SU-DHL-6 (cell line): ENCODE measurements around the gene FSCN2.

Source experiments
- EZH2phosphoT487 ChIP-seq: fragments of 200-600 bp; sonication (generic), shearing (Covaris generic); conservative IDR thresholded peaks from 2 replicates; pipeline ENCODE4 v1.6.1; 2018; ENCODE audit warnings: mild to moderate bottlenecking, antibody characterized with exemption, low read length, moderate library complexity, mixed read lengths
- TF ChIP-seq, protein P1 (sequence below): fragments of 200-600 bp; sonication (generic); IDR thresholded peaks from one replicate; pipeline ENCODE4 v1.5.1; 2017; ENCODE audit warnings: antibody characterized with exemption, mild to moderate bottlenecking, low read length, moderate library complexity; ENCODE audit not compliant: insufficient read depth, poor library complexity, severe bottlenecking

DNA sequence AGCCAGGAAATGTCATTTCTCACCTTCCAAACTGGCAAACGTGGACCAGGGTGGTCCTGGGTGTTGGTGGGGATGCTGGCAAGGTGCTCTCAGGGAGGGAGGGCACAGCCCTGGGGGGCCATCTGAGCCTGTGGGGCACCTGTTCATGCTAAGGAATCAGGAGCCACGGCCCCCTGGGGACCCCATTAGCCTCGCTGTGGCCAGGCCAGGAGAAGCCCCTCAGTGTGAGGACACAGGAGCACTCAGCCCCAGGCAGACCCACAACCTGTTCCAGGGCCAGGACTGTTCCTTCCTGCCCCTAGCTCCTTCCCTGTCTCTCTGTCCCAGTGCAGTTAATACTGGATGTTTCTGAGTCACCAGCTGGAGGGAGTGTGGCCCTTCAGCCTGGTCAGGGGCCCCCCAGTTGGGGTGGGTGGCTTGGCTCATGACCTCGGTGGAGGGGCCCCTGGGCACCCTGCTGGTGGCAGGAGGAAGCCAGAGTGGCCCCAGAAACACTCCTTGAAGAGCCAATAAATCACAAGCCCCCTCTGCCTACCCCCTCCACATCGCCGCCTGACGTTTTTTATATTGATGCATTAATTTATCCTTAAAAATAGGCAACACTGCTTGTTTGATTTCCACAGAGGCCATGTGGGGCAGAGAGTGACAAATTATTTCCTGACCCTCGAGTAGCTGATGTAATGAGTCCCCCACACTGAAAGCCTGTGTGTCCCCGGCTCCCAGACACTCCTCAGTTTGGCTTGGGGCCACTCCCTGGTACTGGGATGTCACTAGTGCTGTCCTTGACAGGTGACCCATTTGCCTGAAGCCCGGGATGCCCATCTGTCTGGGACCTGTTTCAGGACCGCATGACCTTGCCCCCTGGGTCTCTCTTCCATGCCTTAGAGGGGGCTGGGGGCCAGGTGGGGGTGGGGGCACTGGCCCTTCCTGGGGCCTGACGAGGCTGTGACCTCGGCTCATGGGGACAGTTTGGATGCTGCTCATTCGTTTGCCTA is 37.9 kb upstream of the FSCN2 start:
- TF ChIP-seq, protein P1, sequence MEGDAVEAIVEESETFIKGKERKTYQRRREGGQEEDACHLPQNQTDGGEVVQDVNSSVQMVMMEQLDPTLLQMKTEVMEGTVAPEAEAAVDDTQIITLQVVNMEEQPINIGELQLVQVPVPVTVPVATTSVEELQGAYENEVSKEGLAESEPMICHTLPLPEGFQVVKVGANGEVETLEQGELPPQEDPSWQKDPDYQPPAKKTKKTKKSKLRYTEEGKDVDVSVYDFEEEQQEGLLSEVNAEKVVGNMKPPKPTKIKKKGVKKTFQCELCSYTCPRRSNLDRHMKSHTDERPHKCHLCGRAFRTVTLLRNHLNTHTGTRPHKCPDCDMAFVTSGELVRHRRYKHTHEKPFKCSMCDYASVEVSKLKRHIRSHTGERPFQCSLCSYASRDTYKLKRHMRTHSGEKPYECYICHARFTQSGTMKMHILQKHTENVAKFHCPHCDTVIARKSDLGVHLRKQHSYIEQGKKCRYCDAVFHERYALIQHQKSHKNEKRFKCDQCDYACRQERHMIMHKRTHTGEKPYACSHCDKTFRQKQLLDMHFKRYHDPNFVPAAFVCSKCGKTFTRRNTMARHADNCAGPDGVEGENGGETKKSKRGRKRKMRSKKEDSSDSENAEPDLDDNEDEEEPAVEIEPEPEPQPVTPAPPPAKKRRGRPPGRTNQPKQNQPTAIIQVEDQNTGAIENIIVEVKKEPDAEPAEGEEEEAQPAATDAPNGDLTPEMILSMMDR = no peak
- TF ChIP-seq EZH2phosphoT487 = no peak
